Measurements from ENCODE around the gene SPATA1.

The SPATA1 gene

DNA sequence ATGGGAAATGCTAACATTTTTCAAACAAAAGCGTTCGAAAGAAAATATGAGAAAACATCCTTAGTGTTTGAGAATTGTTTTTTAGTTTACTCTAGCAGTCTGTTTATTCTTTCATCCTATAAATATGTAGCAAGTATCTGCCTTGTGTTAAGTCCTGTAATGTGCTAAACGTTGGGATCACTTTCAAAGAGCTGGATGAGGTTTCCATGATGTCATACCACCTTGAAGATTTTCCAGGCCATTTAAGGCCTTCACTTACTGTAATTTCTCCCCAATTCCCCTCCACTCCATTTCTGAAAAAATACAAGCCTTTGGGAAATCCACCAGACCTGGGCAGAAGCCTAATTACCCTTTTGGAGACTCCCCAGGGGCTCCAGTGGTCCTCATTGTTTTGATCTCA, 92.2 kb downstream of the SPATA1 start:
- no peak for DNase-seq

DNA sequence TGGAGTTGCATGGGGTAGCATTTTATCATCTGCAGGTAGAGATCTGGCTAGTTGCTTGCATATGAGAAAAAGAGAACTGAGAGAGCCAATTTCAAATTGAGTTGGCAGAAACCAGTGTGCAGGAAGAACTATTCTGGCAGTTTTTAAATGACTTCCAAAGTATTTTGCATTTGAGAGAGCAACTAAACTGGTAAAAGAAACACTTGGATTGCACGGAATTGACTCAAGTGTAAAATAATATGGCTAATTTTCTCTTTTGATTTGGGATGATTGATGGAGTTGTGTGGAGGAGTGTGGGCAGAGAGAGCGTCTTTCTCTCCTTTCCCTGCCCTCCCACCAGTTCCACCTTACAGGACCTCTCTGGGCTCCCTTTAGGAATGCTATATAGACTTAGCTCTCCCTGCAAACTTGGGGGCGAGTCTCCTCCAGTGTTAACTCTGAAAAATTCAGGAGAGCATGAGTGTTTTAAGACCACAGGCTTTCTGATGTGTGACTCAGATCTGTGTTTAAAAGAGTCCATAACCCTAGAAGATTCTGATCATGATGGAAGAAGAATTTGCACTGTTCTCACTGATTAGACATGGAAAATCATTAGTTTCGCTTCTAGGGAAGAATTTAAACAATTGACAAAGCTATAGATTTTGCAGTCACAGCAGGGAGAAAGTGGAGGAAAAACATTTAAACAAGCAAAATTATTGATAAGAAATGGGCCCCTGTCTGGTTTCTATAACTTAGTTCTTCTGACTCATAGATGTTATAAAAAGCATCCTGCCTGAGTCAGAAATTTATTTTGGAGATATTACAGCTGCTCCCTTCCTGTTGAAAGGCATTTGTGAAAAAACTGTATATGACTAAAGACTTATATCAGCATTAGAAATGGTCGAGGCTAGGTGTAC, 92.9 kb downstream of the SPATA1 start:
- no peak for DNase-seq

DNA sequence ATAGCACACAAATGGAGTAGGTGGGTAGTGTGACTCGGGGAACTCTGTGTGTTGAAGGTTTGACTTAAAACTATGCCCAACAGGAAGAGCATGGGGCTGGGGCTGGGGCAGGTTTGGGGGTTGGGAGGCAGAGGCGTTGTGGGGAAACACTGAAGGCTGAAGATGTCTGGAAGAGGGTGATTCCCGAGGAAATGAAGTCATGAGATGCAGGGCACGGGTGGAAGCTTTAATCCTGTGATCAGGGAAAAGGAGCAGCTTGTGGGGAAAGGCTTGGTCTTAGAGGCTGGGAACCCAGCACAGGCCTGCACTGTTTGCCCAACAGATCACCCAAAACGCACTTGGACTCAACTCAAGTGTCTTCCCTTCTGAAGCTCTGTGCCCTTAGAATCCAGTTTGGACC, 94.6 kb downstream of the SPATA1 start:
- no peak for DNase-seq

DNA sequence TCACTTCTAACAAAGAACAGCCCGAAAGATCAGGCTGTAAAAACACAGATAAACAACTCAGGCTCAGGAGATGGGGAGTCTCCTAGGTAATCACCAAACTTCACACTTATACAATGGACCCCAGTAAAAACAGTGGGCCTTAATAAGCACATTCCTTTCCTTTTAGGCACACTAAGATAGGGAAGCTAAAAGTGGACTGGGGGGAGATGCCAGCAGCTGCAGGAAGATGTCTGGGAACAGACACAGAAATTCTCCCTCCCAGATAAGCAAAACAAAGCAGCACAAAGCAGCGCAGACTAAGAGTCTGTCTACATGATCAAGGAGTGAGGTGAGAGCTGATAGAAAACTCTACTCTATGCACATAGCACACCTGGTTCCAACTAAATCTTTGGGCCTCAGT, 97.0 kb downstream of the SPATA1 start:
- DNase-seq: no peak

DNA sequence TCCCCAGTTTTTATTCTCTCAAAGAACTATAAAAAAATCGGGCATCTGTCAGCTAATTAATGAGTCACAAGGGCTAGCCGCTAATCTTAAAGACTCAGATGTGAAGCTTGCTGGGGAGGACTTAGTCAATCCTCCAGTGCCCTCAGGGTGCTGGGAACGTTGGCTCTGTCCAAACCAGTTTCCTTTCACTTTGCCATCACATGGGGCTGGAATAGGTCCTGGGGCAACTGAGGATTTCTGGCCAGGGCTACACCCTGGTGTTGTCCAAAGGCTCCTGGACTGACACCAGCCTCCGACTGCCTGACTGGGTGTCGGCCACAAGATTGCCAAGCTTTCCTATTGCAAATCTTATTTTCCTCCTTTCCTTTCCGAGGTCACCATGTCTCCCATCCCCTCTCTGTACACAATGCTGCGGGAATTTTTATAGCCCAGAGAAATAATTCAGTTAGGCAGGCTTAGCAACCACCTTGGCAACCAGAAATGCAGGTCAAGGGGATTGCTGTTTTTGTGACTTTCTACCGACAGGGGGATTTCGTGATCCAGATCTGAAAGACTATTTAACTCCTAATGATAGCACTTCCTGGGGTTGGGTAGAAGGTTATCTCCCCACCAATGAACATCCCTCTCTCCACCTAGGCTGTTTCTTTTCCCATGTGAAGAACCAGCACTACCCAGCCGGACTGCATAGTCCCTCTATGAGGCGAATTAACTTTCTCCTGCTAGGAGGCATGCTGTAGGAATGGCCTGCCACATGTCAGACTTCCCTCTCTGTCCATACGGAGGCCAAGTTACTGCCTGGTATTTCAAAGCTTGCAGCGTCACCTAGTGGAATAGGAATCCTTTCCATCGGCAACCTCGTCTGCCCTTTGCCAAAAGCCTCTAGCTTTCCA, 98.0 kb downstream of the SPATA1 start:
- DNase-seq: no peak

DNA sequence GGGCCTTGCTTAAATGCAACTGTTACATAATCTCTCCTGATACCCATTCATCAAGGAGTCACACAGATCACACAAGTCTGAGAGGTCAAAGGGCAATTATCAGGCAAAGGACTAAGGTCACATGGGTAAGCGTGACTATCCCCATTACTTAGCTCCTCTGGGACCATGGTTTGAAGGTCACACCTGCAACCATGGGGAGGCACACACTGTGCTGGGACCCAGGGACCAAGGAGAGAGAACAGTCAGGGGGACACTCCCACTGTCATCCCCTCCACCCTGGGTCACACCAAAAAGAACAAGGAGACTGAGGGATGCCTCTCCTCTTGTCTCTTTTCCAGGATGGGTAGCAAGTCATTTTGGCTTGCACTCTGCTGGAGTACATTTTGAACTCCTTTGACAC, 99.0 kb downstream of the SPATA1 start:
- DNase-seq: no peak

DNA sequence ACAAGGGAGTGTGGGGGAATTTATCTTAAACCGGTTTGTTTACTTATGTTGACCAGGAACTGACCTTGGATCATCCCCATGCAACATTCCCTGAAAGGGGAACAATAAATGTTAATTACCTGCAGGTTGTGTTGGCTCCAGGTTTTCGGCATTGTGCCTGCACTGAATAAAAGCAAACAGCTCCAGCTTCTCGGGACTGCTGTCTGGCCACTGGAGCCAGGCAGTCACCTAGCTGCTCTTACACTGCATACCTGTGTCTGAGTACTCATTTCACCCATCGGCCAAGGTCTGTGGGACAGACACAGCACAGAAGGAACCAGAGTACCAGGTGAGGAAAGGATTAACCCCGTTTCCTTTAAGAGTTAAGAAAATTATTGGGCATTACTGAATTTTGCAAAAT, 100.8 kb downstream of the SPATA1 start:
- DNase-seq: no peak

DNA sequence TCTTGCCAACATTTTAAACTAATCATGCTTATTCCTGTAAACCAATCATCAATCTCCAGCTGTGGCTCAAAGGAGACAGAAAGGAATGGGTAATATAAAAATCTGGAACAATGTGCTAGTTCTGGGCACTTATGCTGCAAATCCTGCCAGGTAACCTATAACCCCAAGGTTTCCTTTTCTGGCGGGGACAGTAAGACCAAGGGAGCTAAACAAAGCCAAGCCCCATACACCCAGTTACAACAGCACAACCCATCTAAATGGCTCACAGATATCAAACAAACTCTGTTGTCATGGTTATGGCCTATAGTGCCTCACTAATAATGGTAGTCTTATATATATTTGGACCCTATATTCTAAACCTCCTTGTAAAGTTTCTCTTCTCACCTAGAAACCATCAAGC, 104.9 kb downstream of the SPATA1 start:
- no peak for DNase-seq

DNA sequence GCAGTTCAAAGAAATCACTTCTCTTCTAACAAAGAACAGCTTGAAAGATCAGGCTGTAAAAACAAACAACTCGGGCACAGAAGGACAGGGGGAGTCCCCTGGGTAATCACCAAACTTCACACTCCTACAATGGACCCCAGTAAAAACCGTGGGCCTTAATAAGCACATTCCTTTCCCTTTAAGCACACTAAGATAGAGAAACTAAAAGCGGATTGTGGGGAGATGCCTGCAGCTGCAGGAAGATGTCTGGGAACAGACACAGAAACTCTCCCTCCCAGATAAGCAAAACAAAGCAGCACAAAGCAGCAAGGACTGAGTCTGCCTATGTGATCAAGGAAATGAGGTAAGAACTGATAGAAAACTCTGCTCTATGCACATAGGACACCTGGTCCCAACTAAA, 105.6 kb downstream of the SPATA1 start:
- DNase-seq: no peak

DNA sequence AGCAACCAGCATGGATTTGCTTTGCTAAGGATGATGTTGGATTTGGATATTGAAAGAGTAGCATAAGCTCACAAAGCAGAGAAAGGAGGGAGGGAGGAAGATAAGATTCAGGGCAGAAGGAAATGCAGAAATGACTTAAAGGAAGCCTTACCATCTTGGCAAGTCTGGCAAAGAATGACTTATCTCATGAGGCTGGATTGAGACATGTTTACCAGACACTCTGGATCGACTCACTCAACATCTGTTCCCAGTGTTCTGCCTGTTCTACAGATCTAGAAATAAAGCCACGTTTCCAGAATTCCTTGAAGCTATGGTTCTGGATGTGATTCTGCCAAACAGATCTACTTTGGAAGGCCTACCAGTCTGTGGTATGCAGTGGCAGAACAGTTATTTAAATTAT, 106.8 kb downstream of the SPATA1 start:
- DNase-seq: no peak

DNA sequence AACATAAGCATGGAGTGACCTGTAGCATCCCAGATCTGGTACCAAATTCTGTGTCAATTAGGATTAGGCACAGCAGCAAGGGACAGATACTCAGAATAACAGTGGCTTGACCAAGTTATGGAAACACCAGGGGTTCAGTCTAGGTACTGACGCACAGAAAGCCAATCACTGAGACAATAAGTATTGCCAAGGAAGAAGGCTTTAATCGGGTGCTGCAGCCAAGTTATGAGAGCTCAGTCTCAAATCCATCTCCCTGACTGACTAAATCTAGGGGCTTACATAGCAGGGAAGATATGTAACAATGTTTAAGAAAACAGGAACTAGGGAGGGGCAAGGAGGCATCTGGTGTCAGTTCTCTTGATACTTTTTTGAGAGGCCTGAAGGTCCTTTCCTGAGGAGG, 107.7 kb downstream of the SPATA1 start:
- DNase-seq: no peak

DNA sequence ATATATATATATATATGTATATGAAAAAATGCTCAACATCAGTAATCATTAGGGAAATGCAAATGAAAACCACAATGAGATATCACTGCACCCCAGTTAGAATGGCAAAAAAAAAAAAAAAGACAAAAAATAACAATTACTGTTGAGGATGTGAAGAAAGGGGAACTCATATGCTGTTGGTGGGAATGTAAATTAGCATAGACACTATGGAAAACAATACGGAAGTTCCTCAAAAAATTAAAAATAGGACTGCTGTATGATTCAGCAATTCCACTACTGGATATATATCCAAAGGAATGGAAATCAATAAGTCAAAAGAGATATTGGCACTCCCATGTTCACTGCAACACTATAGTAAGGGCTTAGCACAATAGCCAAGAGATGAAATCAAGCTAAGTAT, 109.6 kb downstream of the SPATA1 start:
- DNase-seq: peak; percentile 7 to 39

Measured in inflammatory macrophage treated with lipopolysaccharide for 1 hour (primary cell).